ENCODE data around the gene MYO1H. TPM values are rescaled to one million over a fixed set of nuclear protein-coding genes. Genes with fewer than 3 reads are reported as not detected.

MYO1H gene
- total RNA-seq, 1 experiment from 2014 or later: 0.26 TPM

DNA sequence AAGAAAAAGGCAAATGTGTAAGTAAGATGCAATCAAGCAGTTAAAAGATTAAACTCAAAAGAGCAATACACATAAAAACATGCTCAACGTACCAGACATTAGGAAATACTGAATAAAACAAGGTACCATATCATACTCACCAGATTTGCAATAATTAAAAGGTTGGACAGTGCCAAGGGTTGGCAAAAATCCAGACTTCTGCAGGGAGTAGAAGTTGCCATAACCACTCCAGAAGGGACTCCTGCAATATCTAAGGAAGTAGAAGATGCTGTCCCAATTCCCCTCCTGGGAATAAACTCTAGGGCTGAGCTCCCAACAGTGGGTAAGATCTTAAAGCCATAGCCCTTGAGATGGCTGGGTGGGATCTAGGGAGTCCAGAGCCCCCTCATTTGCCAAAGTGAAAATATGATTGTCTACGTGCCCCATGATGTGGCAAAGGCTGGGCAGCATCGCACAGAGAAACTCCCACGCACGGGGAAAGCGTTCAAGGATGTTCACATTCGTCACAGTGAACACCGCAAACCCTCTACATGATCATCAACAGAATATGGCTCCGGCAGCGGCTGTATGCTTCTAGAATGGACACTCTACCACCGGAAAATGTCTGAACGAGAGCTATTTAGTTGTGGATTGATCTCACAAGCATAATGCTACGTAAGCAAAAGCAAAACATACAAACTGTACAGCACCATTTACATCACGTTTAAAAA, 117.1 kb downstream of the MYO1H start:
- Histone ChIP-seq H3K79me1 (ENCODE audit: insufficient read depth, low read depth, low read length, poor library complexity, severe bottlenecking) (peaks cover 8% of the 10 kb centered on the region), H4K8ac (replicated peaks; ENCODE audit: insufficient read length, low read depth, low read length) (no peak overlapping the region), H4K20me1 (ENCODE audit: control insufficient read depth, insufficient read depth, insufficient read length) (peaks cover 2% of the 10 kb centered on the region), H3T11ph (ENCODE audit: low read length) (no peak overlapping the region), H2BK5ac (ENCODE audit: insufficient read length, low read length) (no peak overlapping the region), H2BK20ac (ENCODE audit: low read depth, low read length, poor library complexity, severe bottlenecking) (no peak overlapping the region), H3K4ac (ENCODE audit: low read depth, low read length) (no peak overlapping the region), H3K27me3 (ENCODE audit: insufficient read depth, low read length) (no peaks in the 10 kb centered on the region), H3K4me1 (ENCODE audit: insufficient read depth, low read length) (peaks cover 32% of the 10 kb centered on the region), H2BK120ac (ENCODE audit: low read depth, low read length, poor library complexity, severe bottlenecking) (no peak overlapping the region), H4K5ac (ENCODE audit: insufficient read length, low read depth, low read length) (no peak overlapping the region), H3K9me3 (ENCODE audit: control insufficient read depth, low read depth, low read length) (no peaks in the 10 kb centered on the region), H3K9ac (ENCODE audit: extremely low read depth, insufficient read length, low read length) (no peak overlapping the region), H2BK15ac (ENCODE audit: low read depth, low read length) (no peak overlapping the region), H4K91ac (ENCODE audit: insufficient read length, low read depth, low read length) (no peak overlapping the region), H2AFZ (ENCODE audit: low read length) (no peak overlapping the region), H3K4me2 (ENCODE audit: insufficient read depth, insufficient read length, low read length) (no peak overlapping the region), H3K56ac (ENCODE audit: insufficient read length, low read depth, low read length) (no peak overlapping the region), H3K27ac (ENCODE audit: insufficient read length, low read depth, low read length) (no peak overlapping the region), H3K18ac (ENCODE audit: insufficient read length, low read depth, low read length) (no peak overlapping the region), H3K79me2 (ENCODE audit: insufficient read depth, low read length) (peaks cover 27% of the 10 kb centered on the region; the same call in 1 of the 2 replicates), H3K14ac (ENCODE audit: insufficient read depth, low read length) (no peak overlapping the region), H2AK5ac (ENCODE audit: insufficient read length, low read length) (no peak overlapping the region), H3K23ac (ENCODE audit: insufficient read length, low read depth, low read length) (no peak overlapping the region), H2BK12ac (ENCODE audit: insufficient read length, low read depth, low read length) (no peak overlapping the region), H3K23me2 (ENCODE audit: insufficient read length, low read depth, low read length, poor library complexity, severe bottlenecking) (no peaks in the 10 kb centered on the region)
- H3K36me3 Mint-ChIP-seq (ENCODE audit: insufficient read depth in 1 of 3, low read depth in 3 of 3): peaks cover 17 to 50% (median 34%) of the 10 kb centered on the region in 3 experiments; a peak in 6 of 7 replicates
- TF ChIP-seq, protein P1, sequence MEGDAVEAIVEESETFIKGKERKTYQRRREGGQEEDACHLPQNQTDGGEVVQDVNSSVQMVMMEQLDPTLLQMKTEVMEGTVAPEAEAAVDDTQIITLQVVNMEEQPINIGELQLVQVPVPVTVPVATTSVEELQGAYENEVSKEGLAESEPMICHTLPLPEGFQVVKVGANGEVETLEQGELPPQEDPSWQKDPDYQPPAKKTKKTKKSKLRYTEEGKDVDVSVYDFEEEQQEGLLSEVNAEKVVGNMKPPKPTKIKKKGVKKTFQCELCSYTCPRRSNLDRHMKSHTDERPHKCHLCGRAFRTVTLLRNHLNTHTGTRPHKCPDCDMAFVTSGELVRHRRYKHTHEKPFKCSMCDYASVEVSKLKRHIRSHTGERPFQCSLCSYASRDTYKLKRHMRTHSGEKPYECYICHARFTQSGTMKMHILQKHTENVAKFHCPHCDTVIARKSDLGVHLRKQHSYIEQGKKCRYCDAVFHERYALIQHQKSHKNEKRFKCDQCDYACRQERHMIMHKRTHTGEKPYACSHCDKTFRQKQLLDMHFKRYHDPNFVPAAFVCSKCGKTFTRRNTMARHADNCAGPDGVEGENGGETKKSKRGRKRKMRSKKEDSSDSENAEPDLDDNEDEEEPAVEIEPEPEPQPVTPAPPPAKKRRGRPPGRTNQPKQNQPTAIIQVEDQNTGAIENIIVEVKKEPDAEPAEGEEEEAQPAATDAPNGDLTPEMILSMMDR (conservative IDR thresholded peaks at IDR 0.05): no peak
- DNase-seq: no peak
- peaks cover 66 to 78% of the 10 kb centered on the region in 2 experiments for H3K4me1 Mint-ChIP-seq
- H3K27ac Mint-ChIP-seq: no peak overlapping the region
- no CpG with 5 or more reads among the region's 14 CpGs for WGBS (ENCODE audit: extremely low coverage, insufficient read length, low lambda C conversion rate)
- no peak overlapping the region for H3K4me3 Mint-ChIP-seq
- H3K9me3 Mint-ChIP-seq: no peaks in the 10 kb centered on the region
- no peaks in the 10 kb centered on the region for H3K27me3 Mint-ChIP-seq (ENCODE audit: low read depth)

Data from H9 (cell line).